ENCODE data around the gene SLC35G6.

SLC35G6 gene

DNA sequence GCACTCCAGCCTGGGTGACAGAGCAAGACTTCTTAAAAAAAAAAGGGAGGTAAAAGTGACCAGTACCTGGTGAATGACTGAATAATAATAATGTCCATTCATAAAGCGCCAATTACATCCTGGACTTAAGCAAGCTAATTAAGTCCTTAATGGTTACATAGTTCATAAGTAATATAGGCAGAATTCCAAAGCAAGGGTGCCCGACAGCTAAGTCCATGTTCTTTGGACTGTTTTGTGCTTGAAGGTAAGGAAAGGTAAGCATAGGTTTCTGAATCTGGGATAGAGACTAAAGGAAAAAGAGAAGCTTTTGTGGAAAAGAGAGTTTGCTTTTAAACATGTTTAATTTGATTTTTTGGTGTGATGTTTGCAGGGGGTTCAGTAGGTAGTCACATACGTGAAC lies 12.7 kb downstream of the SLC35G6 start:
- FAIRE-seq (no peak), DNase-seq (ENCODE audit: insufficient read length, low spot score) (no peak)

DNA sequence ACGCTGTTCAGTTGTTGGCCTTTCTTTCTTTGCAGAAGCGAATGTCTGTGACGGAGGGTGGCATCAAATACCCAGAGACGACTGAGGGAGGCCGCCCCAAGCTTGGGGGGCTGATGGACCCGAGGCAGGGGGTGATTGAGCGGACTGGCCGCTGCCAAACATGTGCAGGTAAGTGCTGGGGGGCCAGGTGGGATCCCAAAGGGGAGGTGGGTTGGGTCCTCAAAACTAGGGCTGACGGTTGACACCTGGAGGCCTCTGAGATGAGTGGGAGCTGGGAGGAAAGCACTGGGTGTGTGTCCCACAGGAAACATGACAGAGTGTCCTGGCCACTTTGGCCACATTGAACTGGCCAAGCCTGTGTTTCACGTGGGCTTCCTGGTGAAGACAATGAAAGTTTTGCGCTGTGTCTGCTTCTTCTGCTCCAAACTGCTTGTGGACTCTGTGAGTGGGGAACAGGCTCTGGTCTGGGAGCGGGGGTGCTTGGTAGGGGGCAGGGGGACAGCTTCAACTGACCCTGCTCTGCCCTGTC lies 14.7 kb downstream of the SLC35G6 start:
- no peak for FAIRE-seq
- DNase-seq (ENCODE audit: insufficient read length, low spot score): no peak
- TF ChIP-seq, protein P1, sequence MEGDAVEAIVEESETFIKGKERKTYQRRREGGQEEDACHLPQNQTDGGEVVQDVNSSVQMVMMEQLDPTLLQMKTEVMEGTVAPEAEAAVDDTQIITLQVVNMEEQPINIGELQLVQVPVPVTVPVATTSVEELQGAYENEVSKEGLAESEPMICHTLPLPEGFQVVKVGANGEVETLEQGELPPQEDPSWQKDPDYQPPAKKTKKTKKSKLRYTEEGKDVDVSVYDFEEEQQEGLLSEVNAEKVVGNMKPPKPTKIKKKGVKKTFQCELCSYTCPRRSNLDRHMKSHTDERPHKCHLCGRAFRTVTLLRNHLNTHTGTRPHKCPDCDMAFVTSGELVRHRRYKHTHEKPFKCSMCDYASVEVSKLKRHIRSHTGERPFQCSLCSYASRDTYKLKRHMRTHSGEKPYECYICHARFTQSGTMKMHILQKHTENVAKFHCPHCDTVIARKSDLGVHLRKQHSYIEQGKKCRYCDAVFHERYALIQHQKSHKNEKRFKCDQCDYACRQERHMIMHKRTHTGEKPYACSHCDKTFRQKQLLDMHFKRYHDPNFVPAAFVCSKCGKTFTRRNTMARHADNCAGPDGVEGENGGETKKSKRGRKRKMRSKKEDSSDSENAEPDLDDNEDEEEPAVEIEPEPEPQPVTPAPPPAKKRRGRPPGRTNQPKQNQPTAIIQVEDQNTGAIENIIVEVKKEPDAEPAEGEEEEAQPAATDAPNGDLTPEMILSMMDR (IDR thresholded peaks at IDR 0.05; ENCODE audit: insufficient read depth, missing control alignments): no peak

More for the DNA sequence above, 12.7 kb downstream of the SLC35G6 start:
- TF ChIP-seq, protein P1 (IDR thresholded peaks at IDR 0.05; ENCODE audit: insufficient read depth, missing control alignments): no peak

DNA sequence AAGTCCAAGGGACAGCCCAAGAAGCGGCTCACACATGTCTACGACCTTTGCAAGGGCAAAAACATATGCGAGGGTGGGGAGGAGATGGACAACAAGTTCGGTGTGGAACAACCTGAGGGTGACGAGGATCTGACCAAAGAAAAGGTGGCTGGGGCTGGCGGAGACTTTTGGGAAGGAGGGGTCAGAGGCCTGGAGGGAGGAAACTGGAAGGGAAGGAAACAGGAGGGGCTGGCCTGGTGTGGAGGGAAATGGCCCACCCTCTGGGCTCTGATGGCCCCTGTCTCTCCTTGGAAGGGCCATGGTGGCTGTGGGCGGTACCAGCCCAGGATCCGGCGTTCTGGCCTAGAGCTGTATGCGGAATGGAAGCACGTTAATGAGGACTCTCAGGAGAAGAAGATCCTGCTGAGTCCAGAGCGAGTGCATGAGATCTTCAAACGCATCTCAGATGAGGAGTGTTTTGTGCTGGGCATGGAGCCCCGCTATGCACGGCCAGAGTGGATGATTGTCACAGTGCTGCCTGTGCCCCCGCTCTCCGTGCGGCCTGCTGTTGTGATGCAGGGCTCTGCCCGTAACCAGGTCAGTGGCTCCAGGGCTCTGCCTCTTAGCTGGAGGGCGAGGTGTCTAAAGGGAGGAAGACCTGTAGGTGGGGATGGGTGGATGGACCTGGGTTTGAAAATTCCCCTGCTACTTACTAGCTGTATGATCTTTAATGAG lies 15.4 kb downstream of the SLC35G6 start:
- TF ChIP-seq, protein P1 (IDR thresholded peaks at IDR 0.05; ENCODE audit: insufficient read depth, missing control alignments): no peak
- DNase-seq (ENCODE audit: insufficient read length, low spot score): no peak
- no peak for FAIRE-seq

DNA sequence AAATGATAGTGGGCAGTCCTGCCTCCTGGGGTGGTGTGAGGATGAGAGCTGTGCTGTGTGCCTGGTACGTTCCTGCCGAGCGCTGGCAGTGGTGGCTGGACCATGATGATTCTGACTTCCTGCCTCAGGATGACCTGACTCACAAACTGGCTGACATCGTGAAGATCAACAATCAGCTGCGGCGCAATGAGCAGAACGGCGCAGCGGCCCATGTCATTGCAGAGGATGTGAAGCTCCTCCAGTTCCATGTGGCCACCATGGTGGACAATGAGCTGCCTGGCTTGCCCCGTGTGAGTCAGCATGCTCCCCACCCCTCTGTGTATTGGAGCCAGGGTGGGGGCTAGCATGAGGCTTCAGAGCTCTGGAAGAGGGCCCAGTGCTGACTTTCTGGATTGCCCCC lies 16.0 kb downstream of the SLC35G6 start:
- FAIRE-seq: no peak
- TF ChIP-seq, protein P1 (IDR thresholded peaks at IDR 0.05; ENCODE audit: insufficient read depth, missing control alignments): no peak
- no peak for DNase-seq (ENCODE audit: insufficient read length, low spot score)

DNA sequence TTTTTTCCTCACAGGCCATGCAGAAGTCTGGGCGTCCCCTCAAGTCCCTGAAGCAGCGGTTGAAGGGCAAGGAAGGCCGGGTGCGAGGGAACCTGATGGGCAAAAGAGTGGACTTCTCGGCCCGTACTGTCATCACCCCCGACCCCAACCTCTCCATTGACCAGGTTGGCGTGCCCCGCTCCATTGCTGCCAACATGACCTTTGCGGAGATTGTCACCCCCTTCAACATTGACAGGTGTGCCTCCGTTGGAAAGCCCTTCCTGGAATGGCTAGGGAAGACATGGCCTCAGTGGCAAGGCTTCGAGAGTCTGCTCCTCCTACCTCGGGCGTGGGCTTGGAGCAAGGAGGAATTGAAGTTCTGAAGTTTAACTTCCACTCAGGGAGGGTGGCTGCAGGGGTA lies 16.4 kb downstream of the SLC35G6 start:
- FAIRE-seq (no peak), DNase-seq (ENCODE audit: insufficient read length, low spot score) (no peak)
- TF ChIP-seq, protein P1 (IDR thresholded peaks at IDR 0.05; ENCODE audit: insufficient read depth, missing control alignments): no peak

DNA sequence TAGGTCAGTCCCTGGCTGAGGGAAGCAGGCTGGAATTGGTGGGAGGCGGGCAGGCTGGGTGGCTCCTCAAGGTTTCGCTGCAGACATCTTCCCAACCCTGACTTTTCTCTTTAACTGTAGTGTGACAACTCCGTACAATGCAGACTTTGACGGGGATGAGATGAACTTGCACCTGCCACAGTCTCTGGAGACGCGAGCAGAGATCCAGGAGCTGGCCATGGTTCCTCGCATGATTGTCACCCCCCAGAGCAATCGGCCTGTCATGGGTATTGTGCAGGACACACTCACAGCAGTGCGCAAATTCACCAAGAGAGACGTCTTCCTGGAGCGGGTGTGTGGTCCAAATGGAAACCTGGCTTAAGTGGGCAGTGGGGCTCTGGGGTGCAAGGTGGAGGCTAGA lies 17.9 kb downstream of the SLC35G6 start:
- TF ChIP-seq, protein P1 (IDR thresholded peaks at IDR 0.05; ENCODE audit: insufficient read depth, missing control alignments): no peak

DNA sequence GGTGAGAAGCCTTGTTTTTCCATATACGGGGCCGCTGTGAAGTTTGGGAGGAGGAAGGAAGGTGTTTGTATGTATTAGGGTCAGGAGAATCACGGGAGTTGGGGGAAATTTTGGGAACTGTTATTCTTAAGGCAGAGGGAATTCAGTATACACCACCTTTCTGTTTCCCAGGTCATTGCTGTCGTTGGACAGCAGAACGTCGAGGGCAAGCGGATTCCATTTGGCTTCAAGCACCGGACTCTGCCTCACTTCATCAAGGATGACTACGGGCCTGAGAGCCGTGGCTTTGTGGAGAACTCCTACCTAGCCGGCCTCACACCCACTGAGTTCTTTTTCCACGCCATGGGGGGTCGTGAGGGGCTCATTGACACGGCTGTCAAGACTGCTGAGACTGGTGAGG lies 20.5 kb downstream of the SLC35G6 start:
- TF ChIP-seq, protein P1 (IDR thresholded peaks at IDR 0.05; ENCODE audit: insufficient read depth, missing control alignments): no peak
- DNase-seq (ENCODE audit: insufficient read length, low spot score): no peak
- FAIRE-seq: no peak

More for the DNA sequence above, 17.9 kb downstream of the SLC35G6 start:
- DNase-seq (ENCODE audit: insufficient read length, low spot score): no peak
- FAIRE-seq: no peak
